H1 (cell line): ENCODE results near the gene DMBX1. TPM values are rescaled to one million over a fixed set of nuclear protein-coding genes. Genes with fewer than 3 reads are reported as not detected.

Experiments used
- ATF3 ChIP-seq: IDR thresholded peaks from 2 replicates; pipeline ENCODE4 v1.6.1; 2011; ENCODE audit warnings: low read depth, mild to moderate bottlenecking, low read length; ENCODE audit not compliant: insufficient read depth
- CHD2 ChIP-seq: IDR thresholded peaks from 2 replicates; pipeline ENCODE4 v1.6.1; 2012; ENCODE audit warnings: low read length, improper control_type of control experiment
- CTBP2 ChIP-seq: IDR thresholded peaks from 2 replicates; pipeline ENCODE4 v1.7.0; 2011; ENCODE audit warnings: borderline replicate concordance, mild to moderate bottlenecking, moderate library complexity, mixed read lengths, low read length; ENCODE audit not compliant: insufficient read depth, insufficient read length
- E2F6 ChIP-seq: IDR thresholded peaks from 2 replicates; pipeline ENCODE4 v1.6.1; 2012; ENCODE audit warnings: inconsistent platforms
- GTF2F1 ChIP-seq: IDR thresholded peaks from 2 replicates; pipeline ENCODE4 v1.6.1; 2012; ENCODE audit warnings: low read depth, low read length, improper control_type of control experiment, borderline replicate concordance
- HDAC2 ChIP-seq, 2 experiments: fragments of 300-600 bp in 1 of 2; sonication (generic) in 1 of 2; IDR thresholded peaks; 2 replicates each; pipeline ENCODE4 v1.6.1; 2011 to 2012; ENCODE audit warnings: low read depth in 2 of 2, low read length in 2 of 2, mild to moderate bottlenecking in 2 of 2, moderate library complexity in 2 of 2, borderline replicate concordance in 1 of 2, inconsistent platforms in 1 of 2
- JUND ChIP-seq: IDR thresholded peaks from 2 replicates; pipeline ENCODE4 v1.6.1; 2011; ENCODE audit warnings: mild to moderate bottlenecking, improper control_type of control experiment, low read length
- KDM1A ChIP-seq: fragments of 200-600, 300-600 bp; sonication (generic); IDR thresholded peaks from 2 replicates; pipeline ENCODE4 v1.7.1; 2016; ENCODE audit warnings: mild to moderate bottlenecking, low read length, borderline replicate concordance
- PHF8 ChIP-seq: fragments of 200-600 bp; sonication (generic); conservative IDR thresholded peaks from 2 replicates; pipeline ENCODE4 v1.7.1; 2012; ENCODE audit warnings: low read depth, mild to moderate bottlenecking, inconsistent platforms, low read length, moderate library complexity
- RFX5 ChIP-seq: IDR thresholded peaks from 2 replicates; pipeline ENCODE4 v1.6.1; 2011; ENCODE audit warnings: low read depth, low read length, improper control_type of control experiment, borderline replicate concordance
- SIX5 ChIP-seq: IDR thresholded peaks from 2 replicates; pipeline ENCODE4 v1.6.1; 2011; ENCODE audit warnings: mild to moderate bottlenecking, low read depth, low read length
- SP4 ChIP-seq: IDR thresholded peaks from 2 replicates; pipeline ENCODE4 v1.6.1; 2012; ENCODE audit warnings: low read length, inconsistent platforms
- SUZ12 ChIP-seq: fragments of 200-600 bp; sonication (generic); IDR thresholded peaks from 2 replicates; pipeline ENCODE4 v1.6.1; 2012; ENCODE audit warnings: mild to moderate bottlenecking, inconsistent platforms, low read length, moderate library complexity, mixed read lengths
- TAF1 ChIP-seq: IDR thresholded peaks from 2 replicates; pipeline ENCODE4 v1.6.1; 2011; ENCODE audit warnings: mild to moderate bottlenecking, low read depth, low read length
- TBP ChIP-seq: IDR thresholded peaks from 2 replicates; pipeline ENCODE4 v1.6.1; 2011; ENCODE audit warnings: low read depth, low read length, improper control_type of control experiment
- polyA plus RNA-seq, 7 experiments: library from polyadenylated mRNA; depleted of rRNA in 3 of 7; stranded (reverse) in 5 of 7; unstranded in 2 of 7; fragments of >200 nt in 5 of 7; fragments of 200-250 nt in 2 of 7; gene quantifications; 1 replicate in 5 of 7; 2 replicates in 1 of 7; 4 replicates in 1 of 7; pipeline versions ENCODE4 v1.2.1 to v1.2.3, GENCODE V29; 2011 to 2013; ENCODE audit warnings: missing spikeins in 2 of 7, mixed read lengths in 2 of 7
- total RNA-seq: library from RNA; stranded (reverse); fragmentation: NEBNext Ultra II Directional; extraction: Animal tissue kit (Norgen Biotek cat#: 25700); gene quantifications from 2 replicates; pipeline ENCODE4 v1.2.1, GENCODE V29; 2021
- TF ChIP-seq, protein P1 (sequence below): IDR thresholded peaks from 2 replicates; pipeline ENCODE4 v1.6.1; 2011; ENCODE audit warnings: low read length, improper control_type of control experiment

Gene DMBX1
- total and polyA plus RNA-seq, 2 of the 8 experiments (the other 6 are each of a cell fraction or from before 2014, with no cell fraction given), result 0.23 to 0.30 TPM

DNA sequence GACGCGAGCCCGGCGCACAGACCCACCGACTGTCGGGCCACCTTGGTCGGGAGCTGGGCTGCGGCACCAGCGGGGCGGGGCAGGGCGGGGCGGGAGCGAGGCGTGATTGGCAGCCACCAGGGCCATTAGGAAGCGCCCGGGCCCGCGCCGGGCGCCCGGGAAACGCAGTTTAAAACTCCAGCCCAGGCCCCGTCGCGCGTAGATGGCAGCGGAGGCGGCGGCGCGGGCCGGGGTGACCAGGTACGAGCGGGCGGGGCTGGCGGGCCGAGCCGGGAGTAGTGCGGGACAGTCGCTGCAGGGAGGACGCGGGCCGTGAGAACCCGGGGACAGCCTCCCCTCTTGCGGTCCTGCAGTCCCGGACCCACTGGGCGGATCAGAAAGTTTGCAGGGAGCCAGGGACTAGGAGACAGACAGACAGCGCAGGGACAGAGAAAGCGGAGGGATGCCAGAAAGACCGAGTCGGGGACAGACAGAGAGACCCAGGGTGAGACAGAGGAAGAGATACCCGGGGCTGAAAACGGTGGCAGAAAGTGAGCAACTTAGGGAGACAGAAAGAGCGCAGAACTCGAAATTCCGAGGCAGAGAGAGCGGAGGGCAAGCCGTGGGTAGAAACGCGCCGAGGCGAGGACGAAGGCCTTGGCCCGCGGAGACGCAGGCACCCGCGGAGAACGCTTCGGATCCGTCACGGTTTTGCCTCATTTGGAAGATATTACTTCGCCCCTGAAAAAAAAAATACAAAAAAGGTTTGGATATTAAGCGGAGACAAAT is at the start of gene DMBX1 (continued):
- TF ChIP-seq SP4 (no peak), JUND (no peak), SUZ12 (no peak; the same call in 1 of the 2 replicates), TBP (no peak), HDAC2 (IDR thresholded peaks at IDR 0.05; ENCODE audit: borderline replicate concordance in 1 of 2, low read depth in 2 of 2, low read length in 2 of 2) (no peak), CHD2 (peak; percentile 51; the same call in 1 of the 2 replicates), PHF8 (no peak), CTBP2 (no peak), RFX5 (no peak), ATF3 (no peak), SIX5 (no peak), E2F6 (no peak), KDM1A (no peak), GTF2F1 (no peak), TAF1 (peak; percentile 26; the same call in 1 of the 2 replicates)
- TF ChIP-seq, protein P1, sequence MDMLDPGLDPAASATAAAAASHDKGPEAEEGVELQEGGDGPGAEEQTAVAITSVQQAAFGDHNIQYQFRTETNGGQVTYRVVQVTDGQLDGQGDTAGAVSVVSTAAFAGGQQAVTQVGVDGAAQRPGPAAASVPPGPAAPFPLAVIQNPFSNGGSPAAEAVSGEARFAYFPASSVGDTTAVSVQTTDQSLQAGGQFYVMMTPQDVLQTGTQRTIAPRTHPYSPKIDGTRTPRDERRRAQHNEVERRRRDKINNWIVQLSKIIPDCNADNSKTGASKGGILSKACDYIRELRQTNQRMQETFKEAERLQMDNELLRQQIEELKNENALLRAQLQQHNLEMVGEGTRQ, result no peak
- TF ChIP-seq, all 59 proteins: peak for 8
